Tibial nerve (tissue), 4 donors: ENCODE results near the gene LRRC63. TPM values are rescaled to one million over a fixed set of nuclear protein-coding genes. Genes with fewer than 3 reads are reported as not detected.

Experiments
- DNase-seq, 2 donors: peaks; one replicate each; pipeline ENCODE4 v3.0.0-alpha.2; 2019; ENCODE audit warnings: low spot score in 2 of 2
- H3K27ac ChIP-seq, 4 donors: fragments of 200-600 bp; sonication (generic) in 3 of 4; one replicate each; pipeline ENCODE4 v1.5.1; 2017 to 2019; ENCODE audit warnings: mild to moderate bottlenecking in 1 of 4
- H3K27me3 ChIP-seq, 2 donors: fragments of 200-600 bp; sonication (generic) in 1 of 2; one replicate each; pipeline versions ENCODE4 v1.5.1 to v1.6.0; 2017 to 2019
- H3K36me3 ChIP-seq, 3 donors: fragments of 200-600 bp; sonication (generic); one replicate each; pipeline ENCODE4 v1.5.1; 2018 to 2019
- H3K4me1 ChIP-seq, 4 donors: fragments of 200-600 bp; sonication (generic) in 3 of 4; one replicate each; pipeline ENCODE4 v1.5.1; 2017 to 2019
- H3K4me3 ChIP-seq, 4 donors: fragments of 200-600 bp; sonication (generic) in 3 of 4; one replicate each; pipeline ENCODE4 v1.5.1; 2017 to 2019; ENCODE audit warnings: mild to moderate bottlenecking in 1 of 4, moderate library complexity in 1 of 4
- H3K9me3 ChIP-seq, 4 donors: fragments of 200-600 bp; sonication (generic) in 3 of 4; one replicate each; pipeline ENCODE4 v1.5.1; 2017 to 2019
- CTCF ChIP-seq, 5 experiments: fragments of 200-600 bp in 3 of 5; fragments of 450-650 bp in 2 of 5; sonication (generic) in 3 of 5; IDR thresholded peaks; one replicate each; pipeline ENCODE4 v1.5.1; 2016 to 2019; ENCODE audit warnings: antibody characterized with exemption in 5 of 5, mild to moderate bottlenecking in 3 of 5, moderate library complexity in 2 of 5
- EP300 ChIP-seq, 2 donors: sonication (generic); formaldehyde crosslinking; IDR thresholded peaks; one replicate each; pipeline ENCODE4 v1.6.1; 2017; ENCODE audit warnings: antibody characterized with exemption in 2 of 2, mild to moderate bottlenecking in 1 of 2
- POLR2A ChIP-seq, 2 donors: fragments of 450-650 bp; IDR thresholded peaks; one replicate each; pipeline ENCODE4 v1.6.1; 2017; ENCODE audit warnings: antibody characterized with exemption in 2 of 2, mild to moderate bottlenecking in 2 of 2, moderate library complexity in 2 of 2
- WGBS, 2 donors: methylation state at CpG; one replicate each; pipeline ENCODE4 v1.1.5; 2018; 5-methylcytosine and 5-hydroxymethylcytosine counted together
- total RNA-seq, 4 donors: library from RNA; depleted of rRNA; stranded (reverse); fragments of >200 nt; gene quantifications; one replicate each; pipeline ENCODE4 v1.1.0, GENCODE V29; 2016

Gene LRRC63
- total RNA-seq, 4 donors from 2014 or later, result 0.78 TPM; not detected in 3

DNA sequence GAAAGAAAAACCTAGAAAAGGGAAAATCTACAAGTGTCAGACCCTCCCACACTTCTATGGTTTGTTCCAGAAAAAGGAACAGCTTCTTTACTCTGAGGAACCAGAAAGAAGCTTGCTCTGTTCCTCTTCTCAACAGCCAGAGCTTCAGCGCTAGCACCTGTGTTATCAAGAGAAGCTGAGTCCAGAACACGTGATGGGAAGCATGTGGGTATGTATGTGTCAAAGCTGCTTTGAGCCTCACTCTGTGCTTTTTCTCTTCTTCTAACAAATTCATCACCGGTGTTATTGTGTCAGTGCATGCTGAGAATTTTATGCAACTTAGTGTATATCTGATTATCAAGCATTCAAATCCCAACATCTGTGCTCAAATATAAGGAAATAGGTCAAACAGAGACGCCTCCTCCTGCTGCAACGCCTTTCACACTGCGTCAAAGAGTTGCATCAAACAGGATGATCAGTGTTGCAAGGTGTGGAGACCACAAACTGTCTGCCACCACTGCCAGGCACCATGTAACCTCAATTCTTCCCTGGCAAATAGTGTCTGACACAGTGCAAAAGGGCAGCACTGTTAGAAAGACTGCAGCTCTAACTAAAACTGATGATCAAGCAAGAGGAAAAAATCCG is 83.9 kb downstream of the LRRC63 start:
- Histone ChIP-seq H3K4me3 (no peak overlapping the region), H3K4me1 (peaks cover 0 to 30% (median 13%) of the 10 kb centered on the region in 4 donors), H3K9me3 (no peaks in the 10 kb centered on the region), H3K27ac (peak overlapping the region in 2 of 4 donors; percentile 6 to 51), H3K36me3 (no peaks in the 10 kb centered on the region), H3K27me3 (no peaks in the 10 kb centered on the region)
- WGBS, 2 donors, result 36 to 51% methylated on average over 7 of the region's 7 CpGs
- TF ChIP-seq EP300 (IDR thresholded peaks at IDR 0.05) (peak in 1 of 2 donors; percentile 75), CTCF (IDR thresholded peaks at IDR 0.05) (no peak)
- DNase-seq, result peak in 1 of 2 donors; percentile 46

- Histone ChIP-seq H3K27ac (peak overlapping the region in 3 of 4 donors; percentile 51 to 79 (median 51)), H3K36me3 (no peaks in the 10 kb centered on the region), H3K4me3 (no peak overlapping the region), H3K9me3 (no peaks in the 10 kb centered on the region), H3K27me3 (no peaks in the 10 kb centered on the region), H3K4me1 (peaks cover 0 to 30% (median 13%) of the 10 kb centered on the region in 4 donors)
- DNase-seq, result no peak
- TF ChIP-seq EP300 (IDR thresholded peaks at IDR 0.05) (peak in 1 of 2 donors; percentile 73), POLR2A (IDR thresholded peaks at IDR 0.05) (no peak)
- WGBS, 2 donors, result 54 to 60% methylated on average over 3 of the region's 3 CpGs
These were observed 84.5 kb downstream of the LRRC63 start for GRCh38 chr13:46296115-46296822.

DNA sequence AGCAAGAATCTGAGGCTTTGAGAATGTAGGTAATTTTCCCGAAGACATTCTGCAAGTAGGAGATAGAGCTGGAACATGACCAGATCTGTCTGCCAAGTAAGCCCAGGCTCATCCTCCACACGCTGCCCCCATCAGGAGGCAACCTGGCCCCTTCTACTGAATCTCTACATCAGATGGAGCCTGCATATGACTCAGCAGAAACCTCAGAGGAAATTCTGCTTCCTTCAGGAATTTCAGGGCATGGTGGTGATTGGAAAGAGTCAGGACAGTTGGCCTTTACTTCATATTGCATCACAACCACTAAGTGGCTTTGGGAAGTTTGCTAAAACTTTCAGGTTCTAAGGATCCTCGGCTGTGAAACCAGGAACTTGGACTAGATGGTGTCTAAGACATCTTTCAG is 85.2 kb downstream of the LRRC63 start:
- peaks cover 0 to 30% (median 13%) of the 10 kb centered on the region in 4 donors for H3K4me1 ChIP-seq
- H3K27ac ChIP-seq, result peak overlapping the region in 3 of 4 donors; percentile 51 to 79 (median 51)
- H3K4me3 ChIP-seq, result no peak overlapping the region
- peaks cover 0 to 4% (median 0%) of the 10 kb centered on the region in 4 donors for H3K9me3 ChIP-seq
- no peaks in the 10 kb centered on the region for H3K36me3 ChIP-seq
- WGBS, 2 donors, result 57 to 63% methylated on average over 3 of the region's 3 CpGs
- H3K27me3 ChIP-seq, result no peaks in the 10 kb centered on the region
- TF ChIP-seq EP300 (IDR thresholded peaks at IDR 0.05) (peak in 1 of 2 donors; percentile 34), CTCF (IDR thresholded peaks at IDR 0.05) (no peak), POLR2A (IDR thresholded peaks at IDR 0.05) (no peak)
- DNase-seq, result peak in 1 of 2 donors; percentile 19

DNA sequence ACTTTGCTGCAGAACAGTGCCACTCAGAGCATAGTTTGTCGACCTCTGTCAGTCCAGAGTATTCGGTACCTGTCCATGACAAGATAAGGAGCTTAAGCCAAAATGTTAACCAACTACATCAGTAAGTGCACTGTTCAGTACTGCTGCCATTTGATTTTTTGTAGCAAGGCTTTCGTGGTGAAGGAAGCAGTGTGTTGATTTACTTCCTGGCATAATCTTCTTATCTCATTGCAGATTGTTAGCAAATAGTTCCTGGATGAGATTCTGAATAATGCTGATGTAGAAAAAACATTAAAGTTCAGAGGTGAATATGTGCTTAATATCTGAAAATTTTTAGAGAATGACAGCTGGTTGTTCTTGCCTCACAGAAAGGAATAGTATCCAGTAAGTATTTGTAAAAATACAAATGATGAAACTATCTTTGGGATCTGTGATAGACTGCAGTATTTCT is 85.7 kb downstream of the LRRC63 start:
- TF ChIP-seq CTCF (IDR thresholded peaks at IDR 0.05) (no peak), EP300 (IDR thresholded peaks at IDR 0.05) (no peak), POLR2A (IDR thresholded peaks at IDR 0.05) (no peak)
- 74 to 75% methylated on average over 3 of the region's 3 CpGs for WGBS, 2 donors

GRCh38 chr13:46303742-46304385 is 92.1 kb downstream of the LRRC63 start:
- DNase-seq, result no peak
- Histone ChIP-seq H3K36me3 (no peaks in the 10 kb centered on the region), H3K4me1 (no peaks in the 10 kb centered on the region), H3K9me3 (peaks cover 0 to 15% (median 0%) of the 10 kb centered on the region in 4 donors), H3K27me3 (no peaks in the 10 kb centered on the region), H3K27ac (no peak overlapping the region), H3K4me3 (no peak overlapping the region)
- WGBS, 2 donors, result 56 to 64% methylated on average over 7 of the region's 7 CpGs
- TF ChIP-seq CTCF (IDR thresholded peaks at IDR 0.05) (no peak), EP300 (IDR thresholded peaks at IDR 0.05) (no peak), POLR2A (IDR thresholded peaks at IDR 0.05) (no peak)

More for the DNA sequence above, 85.7 kb downstream of the LRRC63 start:
- Histone ChIP-seq H3K36me3 (no peaks in the 10 kb centered on the region), H3K4me3 (no peak overlapping the region), H3K4me1 (peaks cover 0 to 30% (median 13%) of the 10 kb centered on the region in 4 donors), H3K27me3 (no peaks in the 10 kb centered on the region), H3K27ac (peak overlapping the region in 1 of 4 donors; percentile 79), H3K9me3 (peaks cover 0 to 8% (median 0%) of the 10 kb centered on the region in 4 donors)
- DNase-seq, result no peak
